H9 (cell line): ENCODE results near the gene PRR13. TPM values are rescaled to one million over a fixed set of nuclear protein-coding genes. Genes with fewer than 3 reads are reported as not detected.

ENCODE experiments used
- DNase-seq: peaks from one replicate; pipeline ENCODE4 v3.0.0-alpha.2; 2017
- H2AFZ ChIP-seq: one replicate; pipeline ENCODE4 v1.6.1; 2013; ENCODE audit warnings: mild to moderate bottlenecking, low read length, control low read depth, moderate library complexity
- H2AK5ac ChIP-seq: 2 replicates; pipeline ENCODE4 v1.6.1; 2013; ENCODE audit warnings: low read length, control low read depth, mixed read lengths; ENCODE audit not compliant: insufficient read length
- H2BK120ac ChIP-seq: one replicate; pipeline ENCODE4 v1.6.1; 2013; ENCODE audit warnings: low read depth, mild to moderate bottlenecking, low read length, control low read depth, inconsistent platforms; ENCODE audit not compliant: poor library complexity, severe bottlenecking
- H2BK12ac ChIP-seq: 2 replicates; pipeline ENCODE4 v1.6.1; 2013; ENCODE audit warnings: low read length, control low read depth, mixed read lengths, low read depth; ENCODE audit not compliant: insufficient read length
- H2BK15ac ChIP-seq: 2 replicates; pipeline ENCODE4 v1.6.1; 2013; ENCODE audit warnings: low read depth, low read length, control low read depth
- H2BK20ac ChIP-seq: one replicate; pipeline ENCODE4 v1.6.1; 2013; ENCODE audit warnings: low read depth, mild to moderate bottlenecking, low read length, control low read depth, inconsistent platforms; ENCODE audit not compliant: poor library complexity, severe bottlenecking
- H2BK5ac ChIP-seq: 2 replicates; pipeline ENCODE4 v1.6.1; 2013; ENCODE audit warnings: low read length, control low read depth, mixed read lengths; ENCODE audit not compliant: insufficient read length
- H3K14ac ChIP-seq: 2 replicates; pipeline ENCODE4 v1.6.1; 2013; ENCODE audit warnings: low read length, control low read depth; ENCODE audit not compliant: insufficient read depth
- H3K18ac ChIP-seq: 2 replicates; pipeline ENCODE4 v1.6.1; 2013; ENCODE audit warnings: low read depth, mild to moderate bottlenecking, mixed read lengths, low read length, control low read depth; ENCODE audit not compliant: insufficient read length
- H3K23ac ChIP-seq: 2 replicates; pipeline ENCODE4 v1.6.1; 2013; ENCODE audit warnings: low read length, control low read depth, mixed read lengths, low read depth; ENCODE audit not compliant: insufficient read length
- H3K23me2 ChIP-seq: 2 replicates; pipeline ENCODE4 v1.6.1; 2013; ENCODE audit warnings: low read depth, mild to moderate bottlenecking, mixed read lengths, low read length, control low read depth; ENCODE audit not compliant: insufficient read length, poor library complexity, severe bottlenecking
- H3K27ac ChIP-seq: 2 replicates; pipeline ENCODE4 v1.5.1; 2013; ENCODE audit warnings: low read length, control low read depth, mixed read lengths, low read depth; ENCODE audit not compliant: insufficient read length
- H3K27me3 ChIP-seq: 2 replicates; pipeline ENCODE4 v1.6.1; 2013; ENCODE audit warnings: low read length, control low read depth, inconsistent platforms; ENCODE audit not compliant: insufficient read depth
- H3K4ac ChIP-seq: 2 replicates; pipeline ENCODE4 v1.6.1; 2013; ENCODE audit warnings: low read depth, mild to moderate bottlenecking, control low read depth, inconsistent platforms, low read length, moderate library complexity
- H3K4me1 ChIP-seq: 2 replicates; pipeline ENCODE4 v1.6.1; 2013; ENCODE audit warnings: low read length, control low read depth, inconsistent platforms; ENCODE audit not compliant: insufficient read depth
- H3K4me2 ChIP-seq: 2 replicates; pipeline ENCODE4 v1.6.1; 2013; ENCODE audit warnings: low read length, control low read depth, mixed read lengths; ENCODE audit not compliant: insufficient read length, insufficient read depth
- H3K56ac ChIP-seq: 2 replicates; pipeline ENCODE4 v1.6.1; 2013; ENCODE audit warnings: low read depth, mild to moderate bottlenecking, mixed read lengths, low read length, control low read depth; ENCODE audit not compliant: insufficient read length
- H3K79me1 ChIP-seq: 2 replicates; pipeline ENCODE4 v1.6.1; 2013; ENCODE audit warnings: low read depth, mild to moderate bottlenecking, moderate library complexity, low read length, control low read depth, inconsistent platforms; ENCODE audit not compliant: insufficient read depth, poor library complexity, severe bottlenecking
- H3K79me2 ChIP-seq: 2 replicates; pipeline ENCODE4 v1.6.1; 2013; ENCODE audit warnings: low read length, control low read depth, inconsistent platforms; ENCODE audit not compliant: insufficient read depth
- H3K9ac ChIP-seq: 2 replicates; pipeline ENCODE4 v1.6.1; 2013; ENCODE audit warnings: low read length, control low read depth, mixed read lengths; ENCODE audit not compliant: insufficient read length; ENCODE audit errors: extremely low read depth
- H3K9me3 ChIP-seq: one replicate; pipeline ENCODE4 v1.6.1; 2013; ENCODE audit warnings: low read depth, low read length, inconsistent platforms; ENCODE audit not compliant: control insufficient read depth
- H3T11ph ChIP-seq: one replicate; pipeline ENCODE4 v1.6.1; 2013; ENCODE audit warnings: mild to moderate bottlenecking, low read length, control low read depth, inconsistent platforms
- H4K20me1 ChIP-seq: one replicate; pipeline ENCODE4 v1.6.1; 2013; ENCODE audit not compliant: control insufficient read depth, insufficient read length, insufficient read depth
- H4K5ac ChIP-seq: 2 replicates; pipeline ENCODE4 v1.6.1; 2013; ENCODE audit warnings: low read depth, mild to moderate bottlenecking, mixed read lengths, low read length, control low read depth; ENCODE audit not compliant: insufficient read length
- H4K8ac ChIP-seq: replicated peaks from 2 replicates; pipeline ENCODE4 v1.6.1; 2013; ENCODE audit warnings: low read length, control low read depth, mixed read lengths, low read depth; ENCODE audit not compliant: insufficient read length
- H4K91ac ChIP-seq: 2 replicates; pipeline ENCODE4 v1.6.1; 2013; ENCODE audit warnings: low read depth, mild to moderate bottlenecking, moderate library complexity, mixed read lengths, low read length, control low read depth; ENCODE audit not compliant: insufficient read length
- H3K27ac Mint-ChIP-seq, 3 experiments: 2 replicates in 2 of 3; 3 replicates in 1 of 3; pipeline ENCODE4 v1.8.0; 2020 to 2021; ENCODE audit warnings: mixed read lengths in 3 of 3, mild to moderate bottlenecking in 1 of 3, moderate library complexity in 1 of 3
- H3K27me3 Mint-ChIP-seq: 2 replicates; pipeline ENCODE4 v1.8.0; 2021; ENCODE audit warnings: low read depth, mild to moderate bottlenecking, moderate library complexity, mixed read lengths
- H3K36me3 Mint-ChIP-seq, 3 experiments: 2 replicates in 2 of 3; 3 replicates in 1 of 3; pipeline ENCODE4 v1.8.0; 2020 to 2021; ENCODE audit warnings: low read depth in 3 of 3, mixed read lengths in 3 of 3; ENCODE audit not compliant: insufficient read depth in 1 of 3
- H3K4me1 Mint-ChIP-seq, 2 experiments: 2 replicates each; pipeline ENCODE4 v1.8.0; 2020; ENCODE audit warnings: mixed read lengths in 2 of 2
- H3K4me3 Mint-ChIP-seq, 2 experiments: 2 replicates in 1 of 2; 3 replicates in 1 of 2; pipeline ENCODE4 v1.8.0; 2020 to 2021; ENCODE audit warnings: mild to moderate bottlenecking in 2 of 2, mixed read lengths in 2 of 2, moderate library complexity in 1 of 2
- H3K9me3 Mint-ChIP-seq, 2 experiments: 2 replicates in 1 of 2; 3 replicates in 1 of 2; pipeline ENCODE4 v1.8.0; 2020; ENCODE audit warnings: mild to moderate bottlenecking in 2 of 2, mixed read lengths in 2 of 2, moderate library complexity in 1 of 2
- CTCF ChIP-seq: fragments of 200-600 bp; sonication (generic); conservative IDR thresholded peaks from 3 replicates; pipeline ENCODE4 v1.8.0; 2021; ENCODE audit warnings: antibody characterized with exemption, mild to moderate bottlenecking
- WGBS: extraction: QIAGEN DNeasy Blood & Tissue Kit; methylation state at CpG from one replicate; pipeline ENCODE4 v1.1.7; 2013; ENCODE audit warnings: missing lambda C conversion rate, low lambda C conversion rate, mixed read lengths; ENCODE audit not compliant: insufficient read length; ENCODE audit errors: extremely low coverage; 5-methylcytosine and 5-hydroxymethylcytosine counted together
- total RNA-seq: library from RNA; stranded (reverse); gene quantifications from 2 replicates; pipeline ENCODE4 v1.2.1, GENCODE V29; 2021

Gene PRR13
- total RNA-seq, 1 experiment from 2014 or later, result 147 TPM

- no peaks in the 10 kb centered on the region for H3K9me3 Mint-ChIP-seq
- no peaks in the 10 kb centered on the region for H3K23me2 ChIP-seq
- H3K79me1 ChIP-seq, result peaks cover 6% of the 10 kb centered on the region
- no peaks in the 10 kb centered on the region; the same call in 1 of the 2 replicates for H3K27me3 Mint-ChIP-seq
- H4K8ac ChIP-seq, result no peak overlapping the region
- H4K5ac ChIP-seq, result no peak overlapping the region
- H3K23ac ChIP-seq, result no peak overlapping the region
- no peaks in the 10 kb centered on the region for H3K79me2 ChIP-seq
- H2BK15ac ChIP-seq, result no peak overlapping the region
- H3K36me3 Mint-ChIP-seq, result peaks cover 55 to 89% (median 88%) of the 10 kb centered on the region in 3 experiments
- H3K4me2 ChIP-seq, result no peak overlapping the region
- H2BK20ac ChIP-seq, result no peak overlapping the region
- H3K4me3 Mint-ChIP-seq, result no peak overlapping the region
- no peaks in the 10 kb centered on the region for H3K27me3 ChIP-seq
- no peak overlapping the region for H2BK5ac ChIP-seq
- H2BK120ac ChIP-seq, result no peak overlapping the region
- no peak overlapping the region for H3K56ac ChIP-seq
- 100% methylated on average over 1 of the region's 1 CpG for WGBS
- TF ChIP-seq CTCF, result no peak
- H3K4me1 Mint-ChIP-seq, result peaks cover 46 to 63% of the 10 kb centered on the region in 2 experiments
- H3K9me3 ChIP-seq, result no peaks in the 10 kb centered on the region
- H3K4ac ChIP-seq, result no peak overlapping the region
- no peaks in the 10 kb centered on the region for H3K4me1 ChIP-seq
- no peak overlapping the region for H3K18ac ChIP-seq
- no peak overlapping the region for H2AFZ ChIP-seq
- H3T11ph ChIP-seq, result no peak overlapping the region
- peak overlapping the region in 1 of 3 experiments; percentile 44; a peak in 2 of 7 replicates for H3K27ac Mint-ChIP-seq
- no peak overlapping the region for H3K14ac ChIP-seq
- H2AK5ac ChIP-seq, result no peak overlapping the region
- no peak overlapping the region for H2BK12ac ChIP-seq
- H4K20me1 ChIP-seq, result no peaks in the 10 kb centered on the region
- H3K27ac ChIP-seq, result no peak overlapping the region
- DNase-seq, result no peak
- H3K9ac ChIP-seq, result no peak overlapping the region
- H4K91ac ChIP-seq, result no peak overlapping the region
These were observed 37.3 kb downstream of the PRR13 start for GRCh38 chr12:53478865-53479264.
